Measurements from ENCODE around the gene SSB. TPM values are rescaled to one million over a fixed set of nuclear protein-coding genes. Genes with fewer than 3 reads are reported as not detected.

Gene SSB
- total RNA-seq, 1 experiment from 2014 or later = 119 TPM

DNA sequence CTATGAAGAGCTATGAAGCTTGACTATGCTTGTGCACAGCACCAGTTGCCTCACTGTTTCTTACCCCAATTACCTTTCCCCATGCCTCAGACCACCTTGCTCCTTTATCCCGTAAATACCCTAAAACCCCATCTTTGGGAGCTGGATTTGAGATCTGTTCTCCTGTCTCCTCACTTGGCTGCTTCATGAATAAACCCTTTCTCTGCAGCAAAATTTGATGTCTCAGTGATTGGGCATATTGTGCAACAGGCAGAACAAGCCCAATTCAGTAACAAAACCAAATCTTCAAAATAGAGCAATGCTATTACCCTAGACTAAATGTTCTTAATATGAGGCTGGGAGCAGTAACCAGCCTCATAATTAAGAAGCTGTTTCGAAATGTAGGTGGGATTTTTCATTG, 3.5 kb upstream of the SSB start:
- CTCF ChIA-PET = interaction anchor here (0.6 kb wide), 1 partner anchor 143 kb away, joined by 5 read pairs; no protein-coding TSS in a partner anchor

DNA sequence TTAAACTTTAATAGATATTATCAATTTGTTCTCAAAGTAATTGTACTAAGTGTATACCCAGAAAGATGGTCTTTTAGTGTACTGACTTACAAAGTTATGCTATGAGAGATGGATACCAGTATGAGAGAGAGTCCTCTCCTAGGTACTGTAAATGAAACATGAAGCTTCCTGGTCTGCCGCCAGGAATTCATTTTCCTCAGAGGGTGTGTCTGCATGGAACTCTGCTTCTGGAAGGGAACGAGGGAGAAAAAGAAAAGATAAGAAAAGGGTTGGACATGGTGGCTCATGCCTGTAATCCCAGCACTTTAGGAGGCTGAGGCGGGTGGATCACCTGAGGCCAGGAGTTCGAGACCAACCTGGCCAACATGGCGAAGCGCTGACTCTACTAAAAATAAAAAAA, 2.2 kb upstream of the SSB start:
- no peak for DNase-seq (ENCODE audit: low read depth, low spot score)
- in situ Hi-C loops (cut with HindIII; ENCODE audit: low pct_unique_long_range_greater_than_20kb, low sequenced_read_pairs) (no loop called here), intact Hi-C loops (cut with micrococcal nuclease; ENCODE audit: unreplicated experiment) (no loop called here)
- POLR2A ChIA-PET = no interaction called here
- no TSS peak for BruUV-seq (replicated peaks)
- ATAC-seq = no peak
- CTCF ChIA-PET = no interaction called here
- TF ChIP-seq POLR2AphosphoS5 (IDR thresholded peaks at IDR 0.05; ENCODE audit: low read depth, low read length) (no peak), TCF7L2 (IDR thresholded peaks at IDR 0.05; ENCODE audit: low read depth, low read length) (no peak), SIN3A (IDR thresholded peaks at IDR 0.05; ENCODE audit: borderline replicate concordance, insufficient read depth, low read depth, low read length) (no peak)
- TF ChIP-seq, protein P1, sequence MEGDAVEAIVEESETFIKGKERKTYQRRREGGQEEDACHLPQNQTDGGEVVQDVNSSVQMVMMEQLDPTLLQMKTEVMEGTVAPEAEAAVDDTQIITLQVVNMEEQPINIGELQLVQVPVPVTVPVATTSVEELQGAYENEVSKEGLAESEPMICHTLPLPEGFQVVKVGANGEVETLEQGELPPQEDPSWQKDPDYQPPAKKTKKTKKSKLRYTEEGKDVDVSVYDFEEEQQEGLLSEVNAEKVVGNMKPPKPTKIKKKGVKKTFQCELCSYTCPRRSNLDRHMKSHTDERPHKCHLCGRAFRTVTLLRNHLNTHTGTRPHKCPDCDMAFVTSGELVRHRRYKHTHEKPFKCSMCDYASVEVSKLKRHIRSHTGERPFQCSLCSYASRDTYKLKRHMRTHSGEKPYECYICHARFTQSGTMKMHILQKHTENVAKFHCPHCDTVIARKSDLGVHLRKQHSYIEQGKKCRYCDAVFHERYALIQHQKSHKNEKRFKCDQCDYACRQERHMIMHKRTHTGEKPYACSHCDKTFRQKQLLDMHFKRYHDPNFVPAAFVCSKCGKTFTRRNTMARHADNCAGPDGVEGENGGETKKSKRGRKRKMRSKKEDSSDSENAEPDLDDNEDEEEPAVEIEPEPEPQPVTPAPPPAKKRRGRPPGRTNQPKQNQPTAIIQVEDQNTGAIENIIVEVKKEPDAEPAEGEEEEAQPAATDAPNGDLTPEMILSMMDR (IDR thresholded peaks at IDR 0.05) = no peak
- TF ChIP-seq, protein P2, sequence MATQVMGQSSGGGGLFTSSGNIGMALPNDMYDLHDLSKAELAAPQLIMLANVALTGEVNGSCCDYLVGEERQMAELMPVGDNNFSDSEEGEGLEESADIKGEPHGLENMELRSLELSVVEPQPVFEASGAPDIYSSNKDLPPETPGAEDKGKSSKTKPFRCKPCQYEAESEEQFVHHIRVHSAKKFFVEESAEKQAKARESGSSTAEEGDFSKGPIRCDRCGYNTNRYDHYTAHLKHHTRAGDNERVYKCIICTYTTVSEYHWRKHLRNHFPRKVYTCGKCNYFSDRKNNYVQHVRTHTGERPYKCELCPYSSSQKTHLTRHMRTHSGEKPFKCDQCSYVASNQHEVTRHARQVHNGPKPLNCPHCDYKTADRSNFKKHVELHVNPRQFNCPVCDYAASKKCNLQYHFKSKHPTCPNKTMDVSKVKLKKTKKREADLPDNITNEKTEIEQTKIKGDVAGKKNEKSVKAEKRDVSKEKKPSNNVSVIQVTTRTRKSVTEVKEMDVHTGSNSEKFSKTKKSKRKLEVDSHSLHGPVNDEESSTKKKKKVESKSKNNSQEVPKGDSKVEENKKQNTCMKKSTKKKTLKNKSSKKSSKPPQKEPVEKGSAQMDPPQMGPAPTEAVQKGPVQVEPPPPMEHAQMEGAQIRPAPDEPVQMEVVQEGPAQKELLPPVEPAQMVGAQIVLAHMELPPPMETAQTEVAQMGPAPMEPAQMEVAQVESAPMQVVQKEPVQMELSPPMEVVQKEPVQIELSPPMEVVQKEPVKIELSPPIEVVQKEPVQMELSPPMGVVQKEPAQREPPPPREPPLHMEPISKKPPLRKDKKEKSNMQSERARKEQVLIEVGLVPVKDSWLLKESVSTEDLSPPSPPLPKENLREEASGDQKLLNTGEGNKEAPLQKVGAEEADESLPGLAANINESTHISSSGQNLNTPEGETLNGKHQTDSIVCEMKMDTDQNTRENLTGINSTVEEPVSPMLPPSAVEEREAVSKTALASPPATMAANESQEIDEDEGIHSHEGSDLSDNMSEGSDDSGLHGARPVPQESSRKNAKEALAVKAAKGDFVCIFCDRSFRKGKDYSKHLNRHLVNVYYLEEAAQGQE (IDR thresholded peaks at IDR 0.05; ENCODE audit: insufficient read depth in 1 of 2, low read depth in 2 of 2, low read length in 1 of 2) = no peak
- no peaks in the 10 kb centered on the region for H3K27me3 ChIP-seq (ENCODE audit: control insufficient read depth, insufficient read depth, low read length)
- peaks cover 14% of the 10 kb centered on the region for H3K36me3 ChIP-seq (ENCODE audit: control insufficient read depth, insufficient read depth, low read length)
- no peak overlapping the region for H3K4me3 ChIP-seq (ENCODE audit: low read depth in 2 of 2, low read length in 2 of 2)
- H3K27ac ChIP-seq (ENCODE audit: low read length) = no peak overlapping the region
- peaks cover 4% of the 10 kb centered on the region; the same call in 1 of the 2 replicates for H3K4me1 ChIP-seq (ENCODE audit: control insufficient read depth, insufficient read depth, low read length)
- no peaks in the 10 kb centered on the region for H3K9me3 ChIP-seq (ENCODE audit: control insufficient read depth, insufficient read depth, low read depth, low read length)

More for the DNA sequence above, 3.5 kb upstream of the SSB start:
- ATAC-seq (no peak), DNase-seq (ENCODE audit: low read depth, low spot score) (no peak)
- Histone ChIP-seq H3K4me1 (ENCODE audit: control insufficient read depth, insufficient read depth, low read length) (no peaks in the 10 kb centered on the region; the same call in 1 of the 2 replicates), H3K9me3 (ENCODE audit: control insufficient read depth, insufficient read depth, low read depth, low read length) (no peaks in the 10 kb centered on the region), H3K4me3 (ENCODE audit: low read depth in 2 of 2, low read length in 2 of 2) (no peak overlapping the region), H3K36me3 (ENCODE audit: control insufficient read depth, insufficient read depth, low read length) (peaks cover 4% of the 10 kb centered on the region; the same call in 1 of the 2 replicates), H3K27me3 (ENCODE audit: control insufficient read depth, insufficient read depth, low read length) (no peaks in the 10 kb centered on the region), H3K27ac (ENCODE audit: low read length) (no peak overlapping the region)
- no TSS peak for BruUV-seq (replicated peaks)
- POLR2A ChIA-PET = no interaction called here
- in situ Hi-C loops (cut with HindIII; ENCODE audit: low pct_unique_long_range_greater_than_20kb, low sequenced_read_pairs) = no loop called here
- TF ChIP-seq, protein P2 (IDR thresholded peaks at IDR 0.05; ENCODE audit: insufficient read depth in 1 of 2, low read depth in 2 of 2, low read length in 1 of 2) = no peak
- no peak for TF ChIP-seq SIN3A (IDR thresholded peaks at IDR 0.05; ENCODE audit: borderline replicate concordance, insufficient read depth, low read depth, low read length)
- TF ChIP-seq, protein P1 (IDR thresholded peaks at IDR 0.05) = no peak
- TF ChIP-seq TCF7L2 (IDR thresholded peaks at IDR 0.05; ENCODE audit: low read depth, low read length) = no peak
- TF ChIP-seq POLR2AphosphoS5 (IDR thresholded peaks at IDR 0.05; ENCODE audit: low read depth, low read length) = no peak
- intact Hi-C loops (cut with micrococcal nuclease; ENCODE audit: unreplicated experiment) = no loop called here
